ENCODE results near the gene PPIP5K1.
A peak's percentile ranks its signal among the peaks of the same experiment; 100 is the strongest.
"Not testable (repeated sequence)": the region's sequence is repeated elsewhere in the genome, so short reads cannot be mapped to it uniquely, and the experiment has no call there.

Gene PPIP5K1

DNA sequence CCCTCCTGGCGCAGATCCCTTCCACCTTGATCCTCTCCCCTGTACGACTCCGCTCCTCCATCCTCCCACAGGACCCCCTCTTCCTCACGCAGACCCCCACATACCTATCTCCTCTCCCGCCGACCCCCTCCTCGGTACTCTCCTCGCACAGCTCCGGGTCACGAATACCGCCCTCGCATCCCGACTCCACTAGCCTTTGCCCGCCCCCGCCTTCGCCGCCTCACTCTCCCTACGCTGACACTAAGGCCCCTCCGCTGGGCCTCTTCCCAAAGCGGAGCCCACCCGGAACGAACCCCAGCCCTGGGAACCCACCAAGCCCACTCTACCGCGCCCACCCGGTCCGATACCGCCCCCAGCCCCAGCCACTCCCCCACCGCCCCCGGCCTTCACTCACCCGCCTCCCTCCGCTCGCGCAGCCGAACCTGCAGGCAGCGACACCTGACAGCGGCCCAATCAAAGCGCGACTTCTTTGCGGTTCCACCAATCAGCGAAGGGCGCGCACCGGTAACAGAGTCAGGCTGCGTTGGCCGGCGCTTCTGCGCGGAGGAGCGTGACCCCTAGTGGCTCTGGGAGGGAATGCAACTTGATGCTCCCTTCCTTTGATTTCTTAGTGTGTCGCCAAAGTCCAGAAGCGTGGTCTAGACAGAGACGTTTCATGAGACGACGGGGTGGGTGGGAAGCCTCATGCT, at the start of gene PPIP5K1:
TSS of gene PPIP5K1 (minus strand) at position 431 of the 689 bp plus-strand sequence. CDS start 5,704 bp downstream, outside the sequence.
- POLR2A ChIA-PET (ENCODE audit: low non-redundant PET); CTCF ChIA-PET; H3K27ac ChIP-seq; DNase-seq (ENCODE audit: low spot score): not testable (repeated sequence)

DNA sequence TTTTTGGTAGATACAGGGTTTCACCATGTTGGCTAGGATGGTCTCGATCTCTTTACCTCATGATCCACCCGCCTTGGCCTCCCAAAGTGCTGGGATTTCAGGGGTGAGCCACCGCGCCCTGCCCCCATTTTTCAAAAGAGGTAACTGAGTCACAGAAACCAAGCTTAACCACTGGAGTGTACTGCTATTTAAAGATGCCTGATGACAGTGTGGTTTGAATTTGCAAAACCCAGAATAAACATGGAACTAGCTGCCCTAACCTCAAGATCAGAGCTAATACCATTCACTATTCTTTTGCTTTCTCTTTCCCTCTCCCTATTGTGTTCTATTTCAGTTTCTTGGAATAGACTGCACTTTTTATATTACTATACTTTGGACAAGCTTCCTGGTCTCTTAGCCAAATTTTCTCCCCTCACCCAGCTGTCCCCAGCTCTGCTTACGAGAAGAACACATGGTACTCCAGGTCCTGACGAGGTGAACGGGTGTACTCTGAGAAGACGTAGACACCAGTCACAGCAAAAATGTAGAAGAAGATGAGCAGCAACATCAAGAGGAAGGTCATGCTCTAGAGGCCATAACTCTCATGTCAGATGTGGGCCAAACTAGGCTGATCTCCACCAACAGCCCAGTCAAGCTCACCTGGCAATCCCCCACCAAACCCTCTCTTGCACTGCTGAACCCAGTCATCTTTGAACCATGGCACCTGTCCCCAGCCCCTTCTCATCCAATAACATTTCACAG, 48.6 kb upstream of the PPIP5K1 start:
- H3K27ac ChIP-seq; POLR2A ChIA-PET (ENCODE audit: low non-redundant PET); DNase-seq (ENCODE audit: low spot score); CTCF ChIA-PET: not testable (repeated sequence)

DNA sequence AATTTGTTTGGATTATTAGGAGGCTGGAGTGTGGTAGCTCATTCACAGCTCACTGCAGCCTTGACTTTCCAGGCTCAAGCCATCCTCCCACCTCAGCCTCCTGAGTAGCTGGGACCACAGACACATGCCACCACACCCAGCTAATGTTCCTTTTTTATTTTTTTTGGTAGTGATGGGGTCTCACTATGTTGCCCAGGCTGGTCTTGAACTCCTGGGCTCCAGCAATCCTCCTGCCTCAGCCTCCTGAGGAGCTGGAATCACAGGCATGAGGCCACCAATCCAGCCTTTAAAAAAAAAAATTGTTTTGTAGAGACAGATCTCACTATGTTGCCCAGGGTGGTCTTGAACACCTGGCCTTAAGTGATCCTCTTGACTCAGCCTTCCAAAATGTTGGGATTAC, 36.9 kb upstream of the PPIP5K1 start:
- POLR2A ChIA-PET (ENCODE audit: low non-redundant PET); DNase-seq (ENCODE audit: low spot score); H3K27ac ChIP-seq; CTCF ChIA-PET: not testable (repeated sequence)

DNA sequence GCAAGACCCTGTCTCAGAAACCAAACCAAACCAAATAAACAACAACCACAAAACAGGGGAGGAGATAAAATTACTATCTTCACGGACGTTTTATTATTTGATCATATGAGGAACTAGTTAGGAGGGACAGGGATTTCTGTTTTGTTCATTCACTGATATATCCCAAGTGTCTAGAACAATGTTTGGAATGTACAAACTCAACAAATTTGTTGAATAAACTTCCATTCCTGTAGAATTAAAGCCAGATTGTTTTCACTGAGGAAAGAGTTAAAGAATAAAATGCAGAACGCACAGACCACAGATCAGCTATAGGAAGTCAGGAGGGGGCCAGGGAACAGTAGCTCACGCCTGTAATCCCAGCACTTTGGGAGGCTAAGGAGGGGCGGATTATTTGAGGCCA, 35.1 kb upstream of the PPIP5K1 start:
- no peak overlapping the region for H3K27ac ChIP-seq
- DNase-seq (ENCODE audit: low spot score), result no peak
- TF ChIP-seq CTCF (conservative IDR thresholded peaks at IDR 0.05; ENCODE audit: low read depth), result no peak
- CTCF ChIA-PET, result interaction anchor here (0.6 kb wide), 1 partner anchor 609 kb away, joined by 3 read pairs; no protein-coding TSS in a partner anchor
- POLR2A ChIA-PET (ENCODE audit: low non-redundant PET), result no interaction called here

- POLR2A ChIA-PET (ENCODE audit: low non-redundant PET); DNase-seq (ENCODE audit: low spot score): not testable (repeated sequence)
- CTCF ChIA-PET, result interaction anchor here (0.6 kb wide), 1 partner anchor 207 kb away, joined by 3 read pairs; no protein-coding TSS in a partner anchor
These were observed 32.2 kb upstream of the PPIP5K1 start for GRCh38 chr15:43622068-43622799.

GRCh38 chr15:43618700-43619099, 28.7 kb upstream of the PPIP5K1 start, which contains the start of gene STRC:
Gene STRC (minus strand): TSS chr15:43618800. CDS start chr15:43618722, 78 bp downstream.
- H3K27ac ChIP-seq; CTCF ChIA-PET; POLR2A ChIA-PET (ENCODE audit: low non-redundant PET); DNase-seq (ENCODE audit: low spot score): not testable (repeated sequence)

More at GRCh38 chr15:43622068-43622799, 32.2 kb upstream of the PPIP5K1 start:
- not testable (repeated sequence) for H3K27ac ChIP-seq

- H3K27ac ChIP-seq; POLR2A ChIA-PET (ENCODE audit: low non-redundant PET); CTCF ChIA-PET; DNase-seq (ENCODE audit: low spot score): not testable (repeated sequence)
These were observed 27.7 kb upstream of the PPIP5K1 start for GRCh38 chr15:43617750-43618149.

GRCh38 chr15:43602233-43602632, 12.2 kb upstream of the PPIP5K1 start:
- DNase-seq (ENCODE audit: low spot score), result peak; percentile 39
- CTCF ChIA-PET, result interaction anchor here (0.6 kb wide), 1 partner anchor 1605 kb away, joined by 9 read pairs; no protein-coding TSS in a partner anchor
- POLR2A ChIA-PET (ENCODE audit: low non-redundant PET), result not testable (repeated sequence)
- peak overlapping the region; percentile 79 for H3K27ac ChIP-seq

GRCh38 chr15:43600200-43600599, 10.2 kb upstream of the PPIP5K1 start:
- peak overlapping the region; percentile 79 for H3K27ac ChIP-seq
- POLR2A ChIA-PET (ENCODE audit: low non-redundant PET); DNase-seq (ENCODE audit: low spot score); CTCF ChIA-PET: not testable (repeated sequence)

DNA sequence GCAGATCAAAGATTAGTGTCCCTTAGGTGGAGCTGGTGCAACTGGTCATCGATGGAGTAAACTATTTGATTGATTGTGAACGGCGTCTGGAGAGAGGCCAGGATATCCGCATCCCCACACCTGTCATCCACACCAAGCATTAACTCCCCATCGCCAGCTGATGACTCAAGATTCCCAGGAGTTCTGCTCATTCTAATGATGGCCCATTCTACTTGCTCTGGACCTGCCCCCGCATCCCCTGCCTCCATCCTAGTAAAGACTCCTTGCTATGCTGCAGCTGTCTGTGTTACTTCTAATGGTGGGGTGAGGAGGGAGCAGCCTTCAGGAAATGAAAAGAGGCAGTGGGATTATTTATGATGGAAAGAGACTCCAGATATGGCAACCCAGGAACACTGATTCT, 9.1 kb upstream of the PPIP5K1 start:
- DNase-seq (ENCODE audit: low spot score); CTCF ChIA-PET; H3K27ac ChIP-seq; POLR2A ChIA-PET (ENCODE audit: low non-redundant PET): not testable (repeated sequence)

DNA sequence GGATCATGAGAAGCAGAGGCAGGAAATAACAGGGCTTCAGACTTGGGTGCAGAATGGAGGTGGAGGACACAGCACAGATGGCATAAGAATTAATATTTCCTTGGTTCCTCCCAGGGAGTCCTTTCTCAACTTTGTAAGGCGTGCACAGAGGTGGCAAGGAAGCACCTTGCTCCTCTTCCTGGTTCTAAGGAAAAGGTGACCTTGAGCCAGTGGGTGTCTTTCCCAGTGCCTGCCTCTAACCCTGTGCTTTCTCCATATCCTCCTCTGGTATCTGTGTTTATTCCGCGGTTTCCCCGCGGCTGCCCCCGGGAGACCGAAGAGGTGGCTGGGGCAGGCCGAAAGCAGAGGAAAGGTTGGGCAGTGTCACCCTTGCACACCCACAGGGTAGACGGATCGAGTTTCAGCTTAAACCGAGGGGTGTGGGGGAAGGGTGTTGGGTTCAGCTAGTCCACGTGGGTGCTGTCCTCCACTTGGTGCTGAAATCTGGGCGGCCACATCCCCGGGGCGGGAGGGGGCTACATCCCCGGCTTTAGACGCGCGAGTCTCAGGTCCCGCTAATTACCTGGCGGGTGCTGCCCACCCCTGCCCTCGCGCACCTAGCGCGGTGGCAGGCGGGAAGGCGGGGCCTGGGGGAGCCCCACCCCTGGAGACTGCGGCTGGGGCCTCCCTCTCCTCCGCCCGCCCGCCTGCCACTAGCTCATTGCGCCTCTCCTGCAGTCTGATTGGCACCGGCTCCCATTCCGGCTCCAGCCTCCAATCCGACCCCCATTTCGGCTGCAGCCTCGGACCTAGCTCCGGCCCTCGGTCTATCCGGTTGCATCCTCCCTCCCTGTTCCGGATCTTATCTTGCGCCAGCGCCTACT, 3.6 kb upstream of the PPIP5K1 start, which contains the start of gene CKMT1B:
TSS of gene CKMT1B (plus strand) at position 700 of the 863 bp plus-strand sequence. CDS start 192 bp downstream, outside the sequence.
- DNase-seq (ENCODE audit: low spot score); POLR2A ChIA-PET (ENCODE audit: low non-redundant PET); CTCF ChIA-PET; H3K27ac ChIP-seq: not testable (repeated sequence)

DNA sequence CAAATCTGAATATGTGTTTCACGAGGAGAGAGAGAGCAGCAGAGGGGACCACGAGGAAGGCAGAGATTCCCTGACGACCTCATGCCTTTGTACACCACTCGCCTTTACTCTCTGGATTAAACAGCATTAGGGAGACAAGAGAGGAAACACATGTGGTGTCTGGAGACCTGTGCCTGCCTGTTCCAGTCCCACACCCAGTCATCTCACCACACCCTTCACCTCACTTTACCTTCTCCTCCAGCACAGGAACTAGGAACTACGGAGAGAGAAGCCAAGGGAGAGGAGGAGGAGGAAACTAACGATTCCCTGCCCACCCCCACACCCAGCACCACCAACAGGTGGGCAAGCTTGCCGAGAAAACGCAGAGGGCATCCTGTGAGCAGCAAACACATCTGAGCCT, 2.8 kb upstream of the PPIP5K1 start:
- H3K27ac ChIP-seq; DNase-seq (ENCODE audit: low spot score); POLR2A ChIA-PET (ENCODE audit: low non-redundant PET); CTCF ChIA-PET: not testable (repeated sequence)

DNA sequence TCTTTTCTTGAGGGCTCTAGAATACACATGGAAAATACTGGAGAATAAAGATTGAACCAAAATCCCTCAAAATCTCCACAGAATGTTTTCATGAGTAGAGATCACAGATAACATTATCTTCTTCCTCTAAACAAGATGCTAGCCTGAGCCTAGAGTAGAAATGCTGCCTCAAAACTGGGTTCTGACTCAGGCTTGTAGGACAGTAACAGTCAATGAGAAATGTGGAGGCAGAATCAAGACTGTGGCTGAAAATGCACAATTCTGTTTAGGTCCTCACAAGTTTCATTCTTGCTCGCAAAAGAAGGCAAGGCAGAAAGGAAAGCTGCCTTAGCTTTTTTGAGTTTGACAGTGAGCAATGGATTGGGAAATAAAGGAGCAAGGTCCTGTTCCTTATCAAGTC, 15.4 kb downstream of the PPIP5K1 start:
- POLR2A ChIA-PET (ENCODE audit: low non-redundant PET); CTCF ChIA-PET; H3K27ac ChIP-seq; DNase-seq (ENCODE audit: low spot score): not testable (repeated sequence)

GRCh38 chr15:43566615-43567014, 23.4 kb downstream of the PPIP5K1 start:
- CTCF ChIA-PET; H3K27ac ChIP-seq; DNase-seq (ENCODE audit: low spot score); POLR2A ChIA-PET (ENCODE audit: low non-redundant PET): not testable (repeated sequence)

- H3K27ac ChIP-seq; DNase-seq (ENCODE audit: low spot score); POLR2A ChIA-PET (ENCODE audit: low non-redundant PET); CTCF ChIA-PET: not testable (repeated sequence)
These were observed 26.2 kb downstream of the PPIP5K1 start for GRCh38 chr15:43563793-43564192.

Measured in RWPE1 (cell line).